ENCODE measurements around the gene IRF7.

IRF7 gene

DNA sequence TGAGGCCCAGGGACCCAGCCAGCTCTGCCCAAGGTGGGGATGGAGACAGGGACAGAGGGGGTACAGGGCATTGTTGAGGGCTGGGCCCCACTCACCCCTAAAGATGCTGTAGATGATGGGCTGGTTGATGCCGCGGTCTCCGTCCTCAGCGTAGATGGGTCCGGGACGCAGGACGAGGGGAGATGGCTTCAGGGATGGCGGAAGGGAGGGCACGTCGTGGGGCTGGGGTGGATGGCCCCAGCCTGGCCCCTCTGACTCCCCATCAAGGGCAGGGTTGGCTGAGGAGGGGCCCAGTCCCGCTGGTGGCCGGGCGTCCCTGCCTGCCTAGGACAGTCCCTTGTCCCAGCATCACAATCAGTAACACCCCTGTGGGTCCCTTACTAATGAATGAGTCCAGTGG lies 4.5 kb upstream of the IRF7 start:
- DNase-seq = no peak

DNA sequence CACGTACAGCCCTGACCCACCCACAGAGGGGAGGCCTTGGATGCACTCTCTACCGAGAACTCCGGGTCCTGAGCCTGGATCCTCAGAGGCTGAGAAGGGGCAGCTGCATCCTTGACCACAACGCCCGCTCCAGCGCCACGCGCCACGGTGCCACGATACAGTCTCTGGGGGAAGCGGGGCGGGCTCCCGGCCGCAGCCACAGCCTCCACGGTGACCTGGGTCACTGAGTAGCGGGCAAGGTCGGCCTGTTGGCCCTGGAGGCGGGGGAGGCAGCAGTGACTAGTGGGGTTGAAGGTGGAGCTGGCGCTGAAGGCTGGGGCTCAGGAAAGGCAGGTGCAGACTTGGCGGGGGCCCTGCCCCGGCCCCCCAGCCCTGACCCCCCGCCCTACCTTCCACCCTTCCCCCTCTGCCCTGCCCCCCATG lies 3.9 kb upstream of the IRF7 start:
- no peak for DNase-seq

- no peak for DNase-seq
These were observed 3.3 kb upstream of the IRF7 start for GRCh38 chr11:618856-619627.

DNA sequence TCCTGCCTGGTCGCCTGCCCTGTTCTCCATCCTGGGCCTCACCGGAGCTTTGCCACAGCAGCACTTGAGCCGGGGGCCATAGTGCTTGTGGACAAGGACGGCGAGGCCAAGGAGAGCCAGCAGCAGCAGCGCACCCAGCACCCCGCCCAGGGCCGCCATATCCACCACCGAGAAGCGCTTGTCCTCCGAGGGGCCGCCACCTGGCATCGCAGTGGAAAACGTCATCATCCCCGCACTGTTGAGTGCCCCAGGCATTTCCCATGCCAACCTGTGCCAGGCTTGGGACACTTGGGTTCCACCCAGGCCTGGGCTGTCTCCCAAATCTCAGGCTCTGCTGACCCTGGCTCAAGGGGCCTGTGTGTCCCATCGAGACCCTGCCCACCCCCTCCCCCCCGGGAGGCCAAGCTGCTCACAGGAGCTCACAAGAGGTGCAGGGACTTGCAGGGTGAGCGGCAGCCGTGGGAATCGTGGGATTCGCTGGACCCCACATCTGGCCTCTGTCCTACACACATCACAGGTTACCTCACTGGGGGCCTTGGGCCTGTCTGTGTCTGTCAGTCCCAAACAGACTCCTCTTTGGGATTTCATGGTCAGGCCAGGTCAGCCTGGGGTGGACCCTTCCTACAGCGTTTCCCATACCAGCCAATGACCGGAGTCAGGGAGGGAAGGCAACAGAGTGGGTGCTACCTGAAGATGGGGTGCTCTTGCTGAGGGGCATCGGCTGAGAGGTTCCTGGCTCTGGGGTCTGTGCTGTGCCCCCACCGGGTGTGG lies 2.3 kb upstream of the IRF7 start:
- DNase-seq = no peak

- DNase-seq = no peak
These were observed 1.6 kb upstream of the IRF7 start for GRCh38 chr11:617199-617911.

- DNase-seq = no peak
These were observed 809 bp upstream of the IRF7 start for GRCh38 chr11:616320-617198.

DNA sequence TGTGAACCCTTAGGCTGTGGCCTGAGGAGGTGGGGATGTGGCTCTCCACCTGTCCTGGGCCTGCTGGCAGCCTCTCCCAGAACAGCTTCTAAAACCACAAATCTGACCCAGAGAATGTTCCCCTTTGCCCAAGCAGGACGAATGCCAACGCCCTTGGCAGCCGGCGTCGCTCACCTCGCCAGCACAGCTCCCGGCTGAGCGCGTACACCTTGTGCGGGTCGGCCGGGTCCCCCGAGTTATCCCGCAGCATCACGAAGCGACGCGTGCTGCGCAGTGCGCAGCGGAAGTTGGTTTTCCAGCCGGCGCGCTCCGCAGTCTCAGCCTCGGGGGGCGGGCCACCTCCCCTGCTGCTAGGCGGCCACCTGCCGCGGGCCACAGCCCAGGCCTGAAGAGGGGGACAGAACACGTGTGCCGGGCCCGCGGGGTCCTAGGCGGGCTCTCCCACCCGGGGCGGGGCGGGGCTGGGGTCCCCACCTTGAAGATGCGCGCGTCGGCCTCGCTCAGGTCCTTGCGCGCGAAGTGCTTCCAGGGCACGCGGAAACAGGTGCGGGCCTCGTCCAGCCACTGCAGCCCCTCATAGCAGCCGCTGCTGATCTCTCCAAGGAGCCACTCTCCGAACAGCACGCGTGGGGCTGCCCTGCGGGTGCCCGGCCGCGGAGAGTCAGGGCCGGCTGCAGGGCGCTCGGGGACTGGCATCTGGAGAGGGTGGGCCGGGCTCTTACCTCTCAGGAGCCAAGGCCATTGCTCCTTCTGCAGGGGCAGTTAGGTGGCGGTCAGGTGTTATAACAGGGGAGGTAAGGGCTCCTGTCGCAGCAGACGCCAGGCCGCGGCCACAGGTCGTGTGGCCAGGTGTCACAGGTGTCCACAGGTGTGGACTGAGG lies 887 bp downstream of the IRF7 start:
- no peak for DNase-seq

GRCh38 chr11:614021-614622 lies 1.6 kb downstream of the IRF7 start:
- no peak for DNase-seq

GRCh38 chr11:613369-613968 lies 2.3 kb downstream of the IRF7 start:
- DNase-seq = no peak

- no peak for DNase-seq
These were observed 2.8 kb downstream of the IRF7 start for GRCh38 chr11:612961-613300.

DNA sequence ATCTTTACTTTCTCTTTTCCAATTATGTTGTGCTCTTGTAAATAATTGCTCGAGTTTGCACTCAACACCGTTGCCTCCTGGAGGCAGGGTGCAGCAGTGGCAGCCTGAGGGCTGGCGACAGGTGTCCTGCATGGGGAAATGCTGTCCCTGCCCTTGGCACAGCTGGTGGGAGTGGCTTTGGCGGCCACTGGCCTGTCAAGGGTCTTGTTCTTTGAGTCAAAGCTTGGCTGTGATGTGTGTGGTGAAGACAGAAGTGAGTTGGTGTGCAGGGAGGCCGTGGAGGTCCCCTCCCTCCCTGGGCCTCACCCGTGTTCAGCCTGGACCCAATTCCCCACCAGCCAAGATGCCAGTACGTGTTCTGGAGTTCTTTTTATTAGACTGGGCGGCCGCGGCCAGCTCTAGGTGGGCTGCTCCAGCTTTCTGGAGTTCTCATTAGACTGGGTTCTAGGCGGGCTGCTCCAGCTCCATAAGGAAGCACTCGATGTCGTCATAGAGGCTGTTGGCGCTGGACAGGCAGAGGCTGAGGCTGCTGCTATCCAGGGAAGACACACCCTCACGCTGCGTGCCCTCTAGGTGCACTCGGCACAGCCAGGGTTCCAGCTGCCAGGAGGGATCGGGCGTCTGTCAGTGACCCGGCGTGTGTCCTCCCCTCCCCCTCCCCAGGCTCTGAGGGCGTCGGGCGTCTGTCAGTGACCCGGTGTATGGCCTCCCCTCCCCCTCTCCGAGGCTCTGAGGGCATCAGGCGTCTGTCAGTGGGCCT lies 3.4 kb downstream of the IRF7 start:
- no peak for DNase-seq

- no peak for DNase-seq
These were observed 4.5 kb downstream of the IRF7 start for GRCh38 chr11:611001-611996.

- no peak for DNase-seq
These were observed 5.5 kb downstream of the IRF7 start for GRCh38 chr11:610146-610801.

- no peak for DNase-seq
These were observed 6.4 kb downstream of the IRF7 start for GRCh38 chr11:609341-609811.

- no peak for DNase-seq
These were observed 6.9 kb downstream of the IRF7 start for GRCh38 chr11:608791-609251.

- no peak for DNase-seq
These were observed 7.6 kb downstream of the IRF7 start for GRCh38 chr11:607971-608659.

DNA sequence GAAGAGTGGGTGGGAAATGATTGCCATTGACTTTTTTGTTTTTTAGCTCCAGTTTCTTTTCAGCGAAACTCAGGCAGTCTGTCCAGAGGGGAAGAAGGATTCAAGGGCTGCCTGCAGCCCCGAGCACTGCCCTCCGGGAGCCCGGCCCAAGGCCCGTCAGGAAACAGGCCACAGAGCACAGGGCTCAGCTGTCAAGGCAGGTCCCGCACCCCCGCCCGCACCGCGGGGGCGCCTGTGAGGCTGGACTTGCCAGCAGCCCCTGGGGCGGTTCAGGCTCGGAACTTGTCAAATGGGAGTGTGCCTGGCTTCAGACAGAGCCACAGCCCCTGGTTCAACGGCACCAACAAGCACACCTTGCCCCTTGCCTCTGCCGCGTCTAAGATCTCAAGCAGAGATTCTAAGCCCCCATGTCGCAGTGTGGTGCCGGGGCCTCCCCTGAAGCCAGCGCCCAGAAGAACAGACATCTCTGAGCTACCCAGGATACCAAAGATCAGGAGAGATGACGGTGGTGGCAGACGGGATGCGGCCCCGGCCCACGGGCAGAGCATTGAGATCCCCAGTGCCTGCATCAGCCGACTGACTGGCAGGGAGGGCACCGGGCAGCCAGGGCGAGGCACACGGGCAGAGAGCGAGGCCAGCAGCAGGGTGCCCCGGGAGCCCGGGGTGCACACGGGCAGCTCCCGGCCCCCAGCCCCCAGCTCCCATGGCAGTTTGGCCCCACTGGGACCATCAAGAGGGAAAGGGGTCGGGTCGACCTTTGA lies 8.6 kb downstream of the IRF7 start:
- no peak for DNase-seq
